ENCODE results near the gene BBS10. TPM values are rescaled to one million over a fixed set of nuclear protein-coding genes. Genes with fewer than 3 reads are reported as not detected.

The BBS10 gene
- total RNA-seq, 6 donors from 2014 or later = 3.2 to 18.5 (median 9.7) TPM

DNA sequence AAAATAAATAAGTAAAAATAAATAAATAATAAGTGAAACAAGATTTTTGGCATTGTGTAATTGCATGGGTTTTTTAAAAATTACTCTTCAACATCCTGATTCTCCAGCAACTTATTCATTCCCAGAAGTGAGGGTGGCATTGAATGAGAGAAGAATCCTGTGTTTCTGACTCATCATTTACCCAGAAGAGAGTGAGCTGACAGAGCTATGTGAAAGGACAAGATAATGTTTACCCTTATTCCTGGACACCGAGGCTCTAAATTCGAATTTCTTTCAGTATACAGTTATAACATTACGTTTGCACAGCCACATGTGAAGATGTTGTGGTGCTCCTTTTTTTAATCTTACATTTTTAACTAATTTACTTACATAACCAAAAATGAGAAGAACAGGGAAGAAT is 36.4 kb downstream of the BBS10 start:
- no peak for TF ChIP-seq POLR2A (IDR thresholded peaks at IDR 0.05)
- TF ChIP-seq, protein P1, sequence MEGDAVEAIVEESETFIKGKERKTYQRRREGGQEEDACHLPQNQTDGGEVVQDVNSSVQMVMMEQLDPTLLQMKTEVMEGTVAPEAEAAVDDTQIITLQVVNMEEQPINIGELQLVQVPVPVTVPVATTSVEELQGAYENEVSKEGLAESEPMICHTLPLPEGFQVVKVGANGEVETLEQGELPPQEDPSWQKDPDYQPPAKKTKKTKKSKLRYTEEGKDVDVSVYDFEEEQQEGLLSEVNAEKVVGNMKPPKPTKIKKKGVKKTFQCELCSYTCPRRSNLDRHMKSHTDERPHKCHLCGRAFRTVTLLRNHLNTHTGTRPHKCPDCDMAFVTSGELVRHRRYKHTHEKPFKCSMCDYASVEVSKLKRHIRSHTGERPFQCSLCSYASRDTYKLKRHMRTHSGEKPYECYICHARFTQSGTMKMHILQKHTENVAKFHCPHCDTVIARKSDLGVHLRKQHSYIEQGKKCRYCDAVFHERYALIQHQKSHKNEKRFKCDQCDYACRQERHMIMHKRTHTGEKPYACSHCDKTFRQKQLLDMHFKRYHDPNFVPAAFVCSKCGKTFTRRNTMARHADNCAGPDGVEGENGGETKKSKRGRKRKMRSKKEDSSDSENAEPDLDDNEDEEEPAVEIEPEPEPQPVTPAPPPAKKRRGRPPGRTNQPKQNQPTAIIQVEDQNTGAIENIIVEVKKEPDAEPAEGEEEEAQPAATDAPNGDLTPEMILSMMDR (IDR thresholded peaks at IDR 0.05) = no peak
- TF ChIP-seq POLR2AphosphoS5 (IDR thresholded peaks at IDR 0.05) = no peak
- no peak for TF ChIP-seq EP300 (IDR thresholded peaks at IDR 0.05)
- no peak overlapping the region for H3K27ac ChIP-seq

DNA sequence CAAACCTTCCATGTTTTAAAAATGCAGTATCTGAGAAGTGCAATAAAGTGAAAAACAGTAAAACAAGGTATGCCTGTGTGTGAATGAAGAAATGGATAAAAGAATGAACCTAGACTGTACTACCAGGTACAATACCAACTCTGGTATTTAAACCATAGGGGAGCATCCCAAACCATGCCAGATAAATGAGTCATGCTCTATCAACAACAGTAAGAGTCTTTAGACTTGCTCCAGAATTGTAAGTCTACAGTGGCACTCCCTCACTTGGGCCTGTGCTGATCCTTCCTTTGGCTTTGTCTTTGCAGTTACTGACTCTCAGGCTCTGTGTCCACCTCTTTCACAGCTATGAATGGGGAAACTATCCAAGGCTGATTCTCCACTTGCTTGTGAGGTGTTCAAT is 38.1 kb downstream of the BBS10 start:
- Histone ChIP-seq H3K27ac (no peak overlapping the region), H3K9me3 (no peaks in the 10 kb centered on the region), H3K4me1 (no peaks in the 10 kb centered on the region), H3K4me3 (no peak overlapping the region), H3K27me3 (no peaks in the 10 kb centered on the region), H3K36me3 (no peaks in the 10 kb centered on the region)
- ATAC-seq (ENCODE audit: low FRiP score in 2 of 2) (no peak), DNase-seq (no peak)
- TF ChIP-seq POLR2AphosphoS5 (IDR thresholded peaks at IDR 0.05) = no peak
- TF ChIP-seq POLR2A (IDR thresholded peaks at IDR 0.05) = no peak
- no peak for TF ChIP-seq EP300 (IDR thresholded peaks at IDR 0.05)
- TF ChIP-seq, protein P1 (IDR thresholded peaks at IDR 0.05) = no peak

More for the DNA sequence above, 36.4 kb downstream of the BBS10 start:
- Histone ChIP-seq H3K4me1 (no peaks in the 10 kb centered on the region), H3K27me3 (no peaks in the 10 kb centered on the region), H3K4me3 (no peak overlapping the region), H3K36me3 (no peaks in the 10 kb centered on the region), H3K9me3 (no peaks in the 10 kb centered on the region)
- 80 to 92% methylated on average over 3 of the region's 3 CpGs for WGBS, 2 donors
- DNase-seq (no peak), ATAC-seq (ENCODE audit: low FRiP score in 2 of 2) (no peak)

DNA sequence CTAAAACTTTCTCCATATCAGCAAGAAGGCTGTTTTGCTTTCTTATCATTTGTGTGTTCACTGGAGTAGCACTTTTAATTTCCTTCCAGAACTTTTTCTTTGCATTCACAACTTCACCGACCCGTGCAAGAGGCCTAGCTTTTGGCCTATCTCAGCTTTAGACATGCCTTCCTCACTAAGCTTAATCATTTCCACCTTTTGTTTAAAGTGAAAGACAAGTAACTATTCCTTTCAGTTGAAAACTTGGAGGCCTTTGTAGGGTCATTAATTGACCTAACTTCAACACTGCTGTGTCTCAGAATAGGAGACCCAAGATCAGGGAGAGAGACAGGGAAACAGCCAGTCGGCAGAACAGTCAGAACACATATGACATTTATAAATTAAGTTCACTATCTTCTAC is 39.3 kb downstream of the BBS10 start:
- Histone ChIP-seq H3K36me3 (no peaks in the 10 kb centered on the region), H3K27ac (no peak overlapping the region), H3K4me1 (no peaks in the 10 kb centered on the region), H3K9me3 (no peaks in the 10 kb centered on the region), H3K4me3 (no peak overlapping the region), H3K27me3 (no peaks in the 10 kb centered on the region)
- no peak for DNase-seq
- TF ChIP-seq, protein P1 (IDR thresholded peaks at IDR 0.05) = no peak
- no peak for TF ChIP-seq EP300 (IDR thresholded peaks at IDR 0.05)
- no peak for TF ChIP-seq POLR2AphosphoS5 (IDR thresholded peaks at IDR 0.05)
- no peak for TF ChIP-seq POLR2A (IDR thresholded peaks at IDR 0.05)
- 34 to 41% methylated on average over 3 of the region's 3 CpGs for WGBS, 2 donors
- no peak for ATAC-seq (ENCODE audit: low FRiP score in 2 of 2)

DNA sequence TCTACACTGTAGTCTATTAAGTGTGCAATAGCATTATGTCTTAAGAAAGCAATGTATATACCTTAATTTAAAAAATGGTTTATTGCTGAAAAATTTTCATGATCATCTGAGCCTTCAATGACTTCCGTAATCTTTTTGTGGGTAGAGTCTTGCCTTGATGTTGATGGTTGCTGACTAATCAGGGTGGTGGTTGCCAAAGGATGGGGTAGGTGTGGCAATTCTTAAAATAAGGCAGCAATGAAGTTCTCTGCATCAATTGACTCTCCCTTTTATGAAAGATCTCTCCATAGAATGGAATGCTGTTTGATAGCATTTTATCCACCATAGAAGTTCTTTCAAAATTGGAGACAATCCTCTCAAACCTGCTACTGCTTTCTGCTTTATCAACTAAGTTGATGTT is 41.1 kb downstream of the BBS10 start:
- no peaks in the 10 kb centered on the region for H3K36me3 ChIP-seq
- 94 to 97% methylated on average over 1 of the region's 1 CpG for WGBS, 2 donors
- H3K4me1 ChIP-seq = no peaks in the 10 kb centered on the region
- no peak for TF ChIP-seq POLR2A (IDR thresholded peaks at IDR 0.05)
- no peaks in the 10 kb centered on the region for H3K27me3 ChIP-seq
- no peak overlapping the region for H3K4me3 ChIP-seq
- ATAC-seq (ENCODE audit: low FRiP score in 2 of 2) = no peak
- no peak for DNase-seq
- H3K27ac ChIP-seq = no peak overlapping the region
- no peaks in the 10 kb centered on the region for H3K9me3 ChIP-seq

DNA sequence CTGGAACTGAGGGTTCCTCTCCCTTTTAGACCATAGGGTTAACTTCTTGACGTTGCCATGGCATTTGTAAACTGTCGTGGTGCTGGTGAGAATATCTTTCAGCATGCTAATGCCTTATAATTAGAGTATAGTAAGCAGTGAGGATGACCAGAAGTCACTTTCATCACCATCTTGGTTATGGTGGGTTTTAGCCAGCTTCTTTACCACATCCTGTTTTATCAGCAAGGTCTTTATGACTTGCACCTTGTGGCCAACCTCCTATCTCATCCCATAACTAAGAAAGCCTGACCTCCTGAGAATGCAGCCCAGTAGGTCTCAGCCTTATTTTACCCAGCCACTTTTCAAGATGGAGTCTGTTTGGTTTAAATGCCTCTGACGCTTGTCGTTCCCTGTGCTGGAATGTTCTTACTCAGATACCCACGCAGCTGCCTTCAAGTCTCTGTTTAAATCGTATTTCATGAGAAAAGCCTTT is 44.2 kb downstream of the BBS10 start:
- ATAC-seq (ENCODE audit: low FRiP score in 2 of 2) (no peak), DNase-seq (no peak)
- Histone ChIP-seq H3K27ac (no peak overlapping the region), H3K27me3 (no peaks in the 10 kb centered on the region), H3K4me1 (no peaks in the 10 kb centered on the region), H3K36me3 (no peaks in the 10 kb centered on the region), H3K4me3 (no peak overlapping the region), H3K9me3 (no peaks in the 10 kb centered on the region)
- 90 to 92% methylated on average over 6 of the region's 6 CpGs for WGBS, 2 donors
- TF ChIP-seq, protein P1 (IDR thresholded peaks at IDR 0.05) = no peak
- TF ChIP-seq POLR2A (IDR thresholded peaks at IDR 0.05) (no peak), EP300 (IDR thresholded peaks at IDR 0.05) (no peak), POLR2AphosphoS5 (IDR thresholded peaks at IDR 0.05) (no peak)
